Measurements from ENCODE around the gene XG.

- TF ChIP-seq, protein P1, sequence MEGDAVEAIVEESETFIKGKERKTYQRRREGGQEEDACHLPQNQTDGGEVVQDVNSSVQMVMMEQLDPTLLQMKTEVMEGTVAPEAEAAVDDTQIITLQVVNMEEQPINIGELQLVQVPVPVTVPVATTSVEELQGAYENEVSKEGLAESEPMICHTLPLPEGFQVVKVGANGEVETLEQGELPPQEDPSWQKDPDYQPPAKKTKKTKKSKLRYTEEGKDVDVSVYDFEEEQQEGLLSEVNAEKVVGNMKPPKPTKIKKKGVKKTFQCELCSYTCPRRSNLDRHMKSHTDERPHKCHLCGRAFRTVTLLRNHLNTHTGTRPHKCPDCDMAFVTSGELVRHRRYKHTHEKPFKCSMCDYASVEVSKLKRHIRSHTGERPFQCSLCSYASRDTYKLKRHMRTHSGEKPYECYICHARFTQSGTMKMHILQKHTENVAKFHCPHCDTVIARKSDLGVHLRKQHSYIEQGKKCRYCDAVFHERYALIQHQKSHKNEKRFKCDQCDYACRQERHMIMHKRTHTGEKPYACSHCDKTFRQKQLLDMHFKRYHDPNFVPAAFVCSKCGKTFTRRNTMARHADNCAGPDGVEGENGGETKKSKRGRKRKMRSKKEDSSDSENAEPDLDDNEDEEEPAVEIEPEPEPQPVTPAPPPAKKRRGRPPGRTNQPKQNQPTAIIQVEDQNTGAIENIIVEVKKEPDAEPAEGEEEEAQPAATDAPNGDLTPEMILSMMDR (IDR thresholded peaks at IDR 0.05) = no peak
- TF ChIP-seq EP300 (IDR thresholded peaks at IDR 0.05) = no peak
Measured at GRCh38 chrX:2732076-2732475, 19.8 kb upstream of the XG start.
